ENCODE results near the gene NFIA. TPM values are rescaled to one million over a fixed set of nuclear protein-coding genes. Genes with fewer than 3 reads are reported as not detected.

NFIA gene
- total RNA-seq, 4 donors from 2014 or later: 134 to 183 (median 148) TPM

- Histone ChIP-seq H3K4me3 (no peak overlapping the region), H3K9me3 (no peaks in the 10 kb centered on the region), H3K4me1 (peaks cover 72 to 87% (median 82%) of the 10 kb centered on the region in 4 donors), H3K27ac (replicated peaks in 1 of 4) (peak overlapping the region; percentile 56 to 69 (median 64)), H3K27me3 (no peaks in the 10 kb centered on the region), H3K36me3 (no peaks in the 10 kb centered on the region)
- no peak for TF ChIP-seq POLR2AphosphoS5 (IDR thresholded peaks at IDR 0.05)
- TF ChIP-seq POLR2A (IDR thresholded peaks at IDR 0.05; ENCODE audit: low read depth): no peak
- intact Hi-C loops (cut with DNase I): loop anchor here (5.0 kb wide), 1 partner anchor 48 kb away; no protein-coding TSS in a partner anchor
- DNase-seq (ENCODE audit: extremely low spot score): no peak
- WGBS: 25% methylated on average over 6 of the region's 6 CpGs
Measured at GRCh38 chr1:61170328-61171238, 88.2 kb downstream of the NFIA start.

- Histone ChIP-seq H3K27ac (replicated peaks in 1 of 4) (peak overlapping the region; percentile 56 to 69 (median 64)), H3K9me3 (no peaks in the 10 kb centered on the region), H3K27me3 (no peaks in the 10 kb centered on the region), H3K36me3 (no peaks in the 10 kb centered on the region), H3K4me1 (peaks cover 78 to 94% (median 85%) of the 10 kb centered on the region in 4 donors), H3K4me3 (no peak overlapping the region)
- no peak for DNase-seq (ENCODE audit: extremely low spot score)
- TF ChIP-seq POLR2AphosphoS5 (IDR thresholded peaks at IDR 0.05) (no peak), CTCF (IDR thresholded peaks at IDR 0.05) (no peak), EP300 (IDR thresholded peaks at IDR 0.05) (no peak), POLR2A (IDR thresholded peaks at IDR 0.05; ENCODE audit: low read depth) (no peak)
- 60% methylated on average over 2 of the region's 2 CpGs for WGBS
- intact Hi-C loops (cut with DNase I): loop anchor here (5.0 kb wide), 1 partner anchor 49 kb away; no protein-coding TSS in a partner anchor
Measured at GRCh38 chr1:61171346-61171745, 89.0 kb downstream of the NFIA start.

- no peaks in the 10 kb centered on the region for H3K27me3 ChIP-seq
- H3K9me3 ChIP-seq: no peaks in the 10 kb centered on the region
- no peaks in the 10 kb centered on the region for H3K36me3 ChIP-seq
- intact Hi-C loops (cut with DNase I): loop anchor here (5.0 kb wide), 1 partner anchor 50 kb away; no protein-coding TSS in a partner anchor
- peaks cover 77 to 94% (median 87%) of the 10 kb centered on the region in 4 donors for H3K4me1 ChIP-seq
- no peak for DNase-seq (ENCODE audit: extremely low spot score)
- peak overlapping the region; percentile 56 to 69 (median 64) for H3K27ac ChIP-seq (replicated peaks in 1 of 4)
- 25% methylated on average over 4 of the region's 4 CpGs for WGBS
- no peak for TF ChIP-seq POLR2A (IDR thresholded peaks at IDR 0.05; ENCODE audit: low read depth)
- TF ChIP-seq POLR2AphosphoS5 (IDR thresholded peaks at IDR 0.05): no peak
- no peak for TF ChIP-seq CTCF (IDR thresholded peaks at IDR 0.05)
- no peak for TF ChIP-seq EP300 (IDR thresholded peaks at IDR 0.05)
- H3K4me3 ChIP-seq: no peak overlapping the region
Measured at GRCh38 chr1:61171974-61172373, 89.6 kb downstream of the NFIA start.

GRCh38 chr1:61173118-61173517 is 90.8 kb downstream of the NFIA start:
- Histone ChIP-seq H3K4me3 (no peak overlapping the region), H3K27me3 (no peaks in the 10 kb centered on the region), H3K27ac (replicated peaks in 1 of 4) (peak overlapping the region; percentile 56 to 69 (median 64)), H3K9me3 (no peaks in the 10 kb centered on the region), H3K4me1 (peaks cover 74 to 94% (median 84%) of the 10 kb centered on the region in 4 donors), H3K36me3 (no peaks in the 10 kb centered on the region)
- TF ChIP-seq CTCF (IDR thresholded peaks at IDR 0.05) (no peak), EP300 (IDR thresholded peaks at IDR 0.05) (no peak), POLR2AphosphoS5 (IDR thresholded peaks at IDR 0.05) (no peak), POLR2A (IDR thresholded peaks at IDR 0.05; ENCODE audit: low read depth) (no peak)
- DNase-seq (ENCODE audit: extremely low spot score): no peak
- intact Hi-C loops (cut with DNase I): loop anchor here (5.0 kb wide), 1 partner anchor 51 kb away; no protein-coding TSS in a partner anchor
- 78% methylated on average over 6 of the region's 6 CpGs for WGBS

Measured in esophagus muscularis mucosa (tissue), 4 donors.